SK-N-SH (cell line): Measurements from ENCODE around the gene ARHGAP10. TPM values are rescaled to one million over a fixed set of nuclear protein-coding genes. Genes with fewer than 3 reads are reported as not detected.

Experiments
- CTCF ChIA-PET: fragments of 300-600, 350-600 bp; formaldehyde crosslinking; extraction: SDS; loops from one replicate; lab custom pipeline; 2021; lab: Yijun Ruan, JAX
- POLR2A ChIA-PET: fragments of 350-600 bp; sonication (Branson Sonifier 250); formaldehyde crosslinking; extraction: SDS; loops from one replicate; lab custom pipeline; 2020; ENCODE audit warnings: antibody characterized with exemption, inconsistent platforms; lab: Yijun Ruan, JAX
- DNase-seq: peaks from one replicate; pipeline ENCODE4 v3.0.0; 2012
- H2AFZ ChIP-seq: fragments of 200-600 bp; sonication (generic); 2 replicates; pipeline ENCODE4 v1.8.1; 2016; ENCODE audit warnings: antibody characterized with exemption, mild to moderate bottlenecking, low read depth
- H3F3A ChIP-seq: fragments of 200-600 bp; sonication (generic); replicated peaks from 2 replicates; pipeline ENCODE3; 2016; ENCODE audit warnings: antibody characterized with exemption, mild to moderate bottlenecking; ENCODE audit not compliant: insufficient read depth
- H3K27ac ChIP-seq, 2 experiments: fragments of 200-500 bp in 1 of 2; fragments of 200-600 bp in 1 of 2; sonication (Bioruptor generic) in 1 of 2; sonication (generic), shearing (Covaris generic) in 1 of 2; 2 replicates each; pipeline versions ENCODE4 v1.5.1 to v1.6.1; 2014 to 2016; ENCODE audit warnings: low read depth in 2 of 2, inconsistent platforms in 1 of 2, low read length in 1 of 2, mild to moderate bottlenecking in 1 of 2, mixed read lengths in 1 of 2
- H3K27me3 ChIP-seq: fragments of 200-600 bp; sonication (generic), shearing (Covaris generic); 2 replicates; pipeline ENCODE4 v1.6.1; 2016; ENCODE audit warnings: mixed run types; ENCODE audit not compliant: insufficient read depth
- H3K36me3 ChIP-seq, 2 experiments: fragments of 200-500 bp in 1 of 2; fragments of 200-600 bp in 1 of 2; sonication (Bioruptor generic) in 1 of 2; sonication (generic) in 1 of 2; replicated peaks in 1 of 2; 2 replicates each; pipeline versions ENCODE3 to v1.5.1; 2014 to 2016; ENCODE audit warnings: low read length in 1 of 2, mild to moderate bottlenecking in 1 of 2; ENCODE audit not compliant: insufficient read depth in 2 of 2, control insufficient read depth in 1 of 2
- H3K4me1 ChIP-seq, 2 experiments: fragments of 200-500 bp in 1 of 2; fragments of 200-600 bp in 1 of 2; sonication (Bioruptor generic) in 1 of 2; sonication (generic), shearing (Covaris generic) in 1 of 2; 2 replicates each; pipeline versions ENCODE4 v1.5.1 to v1.6.1; 2014 to 2016; ENCODE audit warnings: low read depth in 1 of 2, low read length in 1 of 2, mixed run types in 1 of 2; ENCODE audit not compliant: insufficient read depth in 2 of 2, control insufficient read depth in 1 of 2
- H3K4me2 ChIP-seq: fragments of 200-600 bp; sonication (generic), shearing (Covaris generic); 2 replicates; pipeline ENCODE4 v1.6.1; 2017; ENCODE audit warnings: mixed run types
- H3K4me3 ChIP-seq, 2 experiments: fragments of 200-500 bp in 1 of 2; fragments of 200-600 bp in 1 of 2; sonication (Bioruptor generic) in 1 of 2; sonication (generic), shearing (Covaris generic) in 1 of 2; 2 replicates each; pipeline versions ENCODE4 v1.5.1 to v1.8.1; 2014 to 2016; ENCODE audit warnings: low read depth in 2 of 2, inconsistent platforms in 1 of 2, low read length in 1 of 2, mild to moderate bottlenecking in 1 of 2, mixed read lengths in 1 of 2, moderate library complexity in 1 of 2
- H3K79me2 ChIP-seq: fragments of 200-600 bp; sonication (generic); 2 replicates; pipeline ENCODE4 v1.8.1; 2017; ENCODE audit warnings: mild to moderate bottlenecking; ENCODE audit not compliant: insufficient read depth
- H3K9ac ChIP-seq: fragments of 200-600 bp; sonication (generic); 2 replicates; pipeline ENCODE4 v1.6.1; 2017; ENCODE audit warnings: mixed run types
- H3K9me2 ChIP-seq: fragments of 200-600 bp; sonication (generic); 2 replicates; pipeline ENCODE4 v1.6.1; 2017; ENCODE audit warnings: mixed run types
- H3K9me3 ChIP-seq: fragments of 200-600 bp; sonication (generic); 2 replicates; pipeline ENCODE4 v1.6.1; 2017; ENCODE audit warnings: mixed run types, mild to moderate bottlenecking, moderate library complexity
- H4K20me1 ChIP-seq: fragments of 200-600 bp; sonication (generic); 2 replicates; pipeline ENCODE4 v1.6.1; 2017; ENCODE audit warnings: mild to moderate bottlenecking, mixed run types; ENCODE audit not compliant: insufficient read depth
- CHD2 ChIP-seq: fragments of 150-350 bp; IDR thresholded peaks from 2 replicates; pipeline ENCODE4 v1.6.1; 2018; ENCODE audit warnings: low read length; ENCODE audit not compliant: partially characterized antibody
- RCOR1 ChIP-seq: fragments of 150-350 bp; IDR thresholded peaks from 2 replicates; pipeline ENCODE4 v1.6.1; 2017; ENCODE audit warnings: antibody characterized with exemption, low read length
- REST ChIP-seq: IDR thresholded peaks from 2 replicates; pipeline ENCODE4 v1.6.1; 2012; ENCODE audit warnings: mild to moderate bottlenecking, low read depth, low read length, moderate library complexity
- WGBS: methylation state at CpG from one replicate; pipeline ENCODE4 v1.1.6; 2017; ENCODE audit warnings: low lambda C conversion rate; 5-methylcytosine and 5-hydroxymethylcytosine counted together
- polyA plus RNA-seq, 3 experiments: library from polyadenylated mRNA; depleted of rRNA; stranded (reverse); fragments of >200 nt; gene quantifications; 2 replicates each; pipeline ENCODE4 v1.2.3, GENCODE V29; 2012

Gene ARHGAP10
- polyA plus RNA-seq, 1 of the 3 experiments (the other 2 are of a cell fraction), result 15.1 TPM

- H3K4me3 ChIP-seq, result no peak overlapping the region
- 87% methylated on average over 7 of the region's 7 CpGs for WGBS
- no peak for TF ChIP-seq RCOR1
- TF ChIP-seq, all 33 proteins: peak for 0
- Histone ChIP-seq H3K9ac (no peak overlapping the region), H3F3A (no peaks in the 10 kb centered on the region), H3K9me2 (no peaks in the 10 kb centered on the region), H3K27ac (no peak overlapping the region), H4K20me1 (0 out of 2 replicates have a peak, but pooled peaks cover 4% of the 10 kb centered on the region), H3K27me3 (no peaks in the 10 kb centered on the region), H3K9me3 (no peaks in the 10 kb centered on the region), H3K4me2 (no peak overlapping the region), H3K4me1 (peaks cover 0 to under 1% of the 10 kb centered on the region in 2 experiments; a peak in 1 of 4 replicates), H2AFZ (no peak overlapping the region), H3K36me3 (no peaks in the 10 kb centered on the region), H3K79me2 (no peaks in the 10 kb centered on the region; the same call in 1 of the 2 replicates)
- ChIA-PET CTCF (interaction anchor here (0.8 kb wide), 1 partner anchor 12 kb away, joined by 3 read pairs; no protein-coding TSS in a partner anchor), POLR2A (interaction anchor here (0.6 kb wide), 2 partner anchors 16 to 78 kb away, joined by 3 to 6 read pairs; no protein-coding TSS in a partner anchor)
- no peak for DNase-seq
These were observed 309.9 kb downstream of the ARHGAP10 start for GRCh38 chr4:148041606-148042329.

DNA sequence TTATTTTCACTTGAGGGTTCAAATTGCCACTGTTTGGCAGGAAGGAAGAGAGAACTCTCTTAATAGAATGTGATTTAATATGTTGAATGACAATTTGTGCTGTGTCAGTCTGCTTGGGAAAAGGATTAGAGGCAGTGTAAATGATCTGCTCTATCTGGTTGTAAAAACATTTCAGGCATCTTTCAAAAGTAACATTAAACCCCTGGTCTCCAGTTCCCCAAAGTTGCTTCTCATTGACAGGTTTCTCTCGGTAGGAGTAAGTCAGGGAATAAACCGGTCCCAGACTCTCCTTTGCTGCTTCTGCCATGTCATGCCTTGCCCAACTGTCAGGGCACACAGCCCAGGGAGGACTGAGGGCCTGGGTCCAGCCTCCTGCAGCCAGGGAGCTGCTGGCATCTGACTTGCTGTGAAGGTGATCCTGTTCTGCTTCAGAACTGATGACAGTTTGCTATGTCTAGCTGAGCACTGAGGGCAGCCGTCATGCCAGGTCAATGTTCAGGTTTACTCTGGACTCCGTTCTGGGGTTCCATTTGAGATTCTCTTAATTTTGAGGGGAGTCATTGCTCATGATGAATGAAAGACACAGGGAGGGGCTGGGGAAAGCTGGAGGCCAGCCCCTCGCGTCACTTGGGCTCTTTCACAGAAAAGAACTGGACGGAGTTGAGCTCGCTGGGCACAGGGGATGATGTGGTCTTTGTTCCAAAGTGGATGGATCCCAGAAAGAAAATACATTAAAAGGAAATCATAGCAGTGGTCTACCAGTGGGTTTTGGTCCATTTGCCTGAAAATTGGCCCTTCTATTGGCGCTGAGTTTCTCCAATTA lies 312.4 kb downstream of the ARHGAP10 start:
- WGBS, result 96% methylated on average over 8 of the region's 9 CpGs
- Histone ChIP-seq H3K4me3 (no peak overlapping the region), H3K4me2 (no peak overlapping the region)

More for the DNA sequence above, 312.4 kb downstream of the ARHGAP10 start:
- Histone ChIP-seq H3K4me1 (peaks cover 0 to 2% of the 10 kb centered on the region in 2 experiments; a peak in 1 of 4 replicates), H4K20me1 (no peaks in the 10 kb centered on the region), H3K79me2 (no peaks in the 10 kb centered on the region), H3K9me3 (no peaks in the 10 kb centered on the region), H3K9ac (no peak overlapping the region)
- no peak for TF ChIP-seq REST
- TF ChIP-seq CHD2, result no peak
- TF ChIP-seq, all 33 proteins: peak for 0
- Histone ChIP-seq H3K36me3 (peaks cover 5 to 9% of the 10 kb centered on the region in 2 experiments), H3K9me2 (no peaks in the 10 kb centered on the region), H3F3A (no peaks in the 10 kb centered on the region), H3K27ac (no peak overlapping the region), H3K27me3 (no peaks in the 10 kb centered on the region), H2AFZ (no peak overlapping the region)
- ChIA-PET POLR2A (no interaction called here), CTCF (interaction anchor here (1.0 to 2.6 kb wide), 4 partner anchors 9 to 33 kb away, joined by 3 to 13 read pairs (median 4); no protein-coding TSS in a partner anchor)
- no peak for DNase-seq
